Measurements from ENCODE around the gene NSDHL.

Gene NSDHL

DNA sequence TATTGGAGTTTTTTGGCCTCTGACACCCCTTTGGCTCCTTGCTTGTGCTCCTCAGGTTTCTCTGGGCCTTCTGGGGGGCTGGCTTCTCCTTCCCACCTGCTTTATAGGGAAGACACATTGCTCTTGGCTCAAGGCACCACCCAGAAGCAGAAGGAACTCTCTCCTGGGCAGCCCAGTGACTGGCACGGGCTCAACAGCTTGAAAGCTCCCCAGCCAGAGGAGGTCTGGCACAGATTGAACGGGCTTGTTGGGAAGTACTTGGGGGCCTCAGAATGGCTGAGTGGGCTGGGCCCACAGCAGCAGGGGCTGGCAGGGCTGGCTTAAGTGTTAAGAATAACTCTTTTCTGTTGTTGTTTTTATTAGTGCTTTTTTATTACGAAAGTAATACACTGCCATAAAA lies 55.9 kb downstream of the NSDHL start:
- TF ChIP-seq, protein P1, sequence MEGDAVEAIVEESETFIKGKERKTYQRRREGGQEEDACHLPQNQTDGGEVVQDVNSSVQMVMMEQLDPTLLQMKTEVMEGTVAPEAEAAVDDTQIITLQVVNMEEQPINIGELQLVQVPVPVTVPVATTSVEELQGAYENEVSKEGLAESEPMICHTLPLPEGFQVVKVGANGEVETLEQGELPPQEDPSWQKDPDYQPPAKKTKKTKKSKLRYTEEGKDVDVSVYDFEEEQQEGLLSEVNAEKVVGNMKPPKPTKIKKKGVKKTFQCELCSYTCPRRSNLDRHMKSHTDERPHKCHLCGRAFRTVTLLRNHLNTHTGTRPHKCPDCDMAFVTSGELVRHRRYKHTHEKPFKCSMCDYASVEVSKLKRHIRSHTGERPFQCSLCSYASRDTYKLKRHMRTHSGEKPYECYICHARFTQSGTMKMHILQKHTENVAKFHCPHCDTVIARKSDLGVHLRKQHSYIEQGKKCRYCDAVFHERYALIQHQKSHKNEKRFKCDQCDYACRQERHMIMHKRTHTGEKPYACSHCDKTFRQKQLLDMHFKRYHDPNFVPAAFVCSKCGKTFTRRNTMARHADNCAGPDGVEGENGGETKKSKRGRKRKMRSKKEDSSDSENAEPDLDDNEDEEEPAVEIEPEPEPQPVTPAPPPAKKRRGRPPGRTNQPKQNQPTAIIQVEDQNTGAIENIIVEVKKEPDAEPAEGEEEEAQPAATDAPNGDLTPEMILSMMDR (conservative IDR thresholded peaks at IDR 0.05; ENCODE audit: low read depth) = no peak
- ChIA-PET POLR2A (ENCODE audit: low non-redundant PET) (no interaction called here), CTCF (no interaction called here)
- H3K27ac ChIP-seq = no peak overlapping the region
- DNase-seq (ENCODE audit: low spot score) = no peak

DNA sequence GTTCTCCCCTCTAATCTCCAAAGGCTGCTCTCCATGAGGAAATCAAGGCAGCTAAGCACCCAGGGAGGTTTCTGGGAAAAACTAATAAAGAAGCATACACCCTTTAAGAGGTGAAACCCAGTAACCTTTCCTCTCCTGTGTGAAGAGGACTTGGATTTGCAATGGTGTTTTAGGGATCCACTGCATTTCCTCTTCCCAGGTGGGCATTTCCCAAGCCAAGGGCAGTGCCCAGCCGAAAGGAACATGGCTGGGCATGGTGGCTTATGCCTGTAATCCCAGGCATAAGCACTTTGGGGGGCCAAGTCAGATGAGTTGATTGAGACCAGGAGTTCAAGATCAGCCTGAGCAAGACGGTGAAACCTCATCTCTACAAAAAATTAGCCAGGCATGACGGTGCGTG lies 61.6 kb downstream of the NSDHL start:
- ChIA-PET CTCF (interaction anchor here (0.6 kb wide), 1 partner anchor 16 kb away, joined by 4 read pairs; no protein-coding TSS in a partner anchor), POLR2A (ENCODE audit: low non-redundant PET) (no interaction called here)
- TF ChIP-seq, protein P1 (conservative IDR thresholded peaks at IDR 0.05; ENCODE audit: low read depth) = no peak
- H3K27ac ChIP-seq = peak overlapping the region; percentile 83; the same call in 1 of the 2 replicates
- no peak for DNase-seq (ENCODE audit: low spot score)

DNA sequence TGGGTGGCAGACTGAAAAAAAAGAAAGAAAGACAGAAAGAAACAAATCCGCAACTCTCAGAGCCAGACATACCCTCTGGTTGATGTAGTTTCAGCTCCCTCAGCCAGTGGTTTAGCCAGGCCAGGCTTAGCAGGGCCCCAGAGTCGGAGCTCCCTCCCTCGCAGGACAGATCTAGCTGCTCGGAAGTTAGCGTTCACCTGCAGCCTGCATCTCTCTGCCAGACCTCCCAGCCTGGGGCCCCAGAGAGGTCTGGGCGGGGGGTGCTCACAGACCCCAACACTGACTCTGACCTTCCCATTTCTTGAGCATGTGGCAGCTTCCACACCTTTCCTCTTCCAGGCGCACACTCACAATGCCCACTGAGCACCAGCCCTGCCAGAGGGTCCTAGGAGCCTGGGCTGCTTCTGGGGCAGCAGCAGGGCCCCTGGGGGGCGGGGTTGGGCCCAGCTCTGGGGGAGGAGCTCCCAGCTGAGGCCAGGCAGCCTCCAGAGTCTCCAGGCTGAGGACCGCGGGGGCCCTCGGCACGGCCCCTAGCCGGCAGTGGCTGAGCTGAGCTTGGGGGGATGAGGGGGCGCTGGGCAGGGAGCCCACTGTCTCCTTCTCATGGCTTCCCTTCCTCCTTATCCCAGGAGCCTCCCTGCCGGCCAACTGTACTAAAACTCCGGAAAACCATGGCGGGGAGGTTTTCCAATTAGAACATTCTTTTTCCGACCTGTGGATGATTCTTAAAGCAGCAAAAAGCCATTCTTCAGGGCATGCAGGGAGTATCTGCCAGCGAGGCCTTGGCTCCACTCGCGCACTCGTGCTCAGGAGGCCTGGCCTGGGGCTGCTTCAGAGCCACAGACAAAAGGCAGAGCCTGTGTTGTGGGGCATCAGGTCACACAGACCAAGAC lies 62.4 kb downstream of the NSDHL start:
- H3K27ac ChIP-seq = peak overlapping the region; percentile 83
- POLR2A ChIA-PET (ENCODE audit: low non-redundant PET) = no interaction called here
- DNase-seq (ENCODE audit: low spot score) = no peak
- CTCF ChIA-PET = interaction anchor here (0.6 kb wide), 1 partner anchor 17 kb away, joined by 4 read pairs; no protein-coding TSS in a partner anchor
- TF ChIP-seq, protein P1 (conservative IDR thresholded peaks at IDR 0.05; ENCODE audit: low read depth) = no peak

- ChIA-PET CTCF (no interaction called here), POLR2A (ENCODE audit: low non-redundant PET) (no interaction called here)
- H3K27ac ChIP-seq = peak overlapping the region; percentile 83
- peak; percentile 40 for DNase-seq (ENCODE audit: low spot score)
- TF ChIP-seq, protein P1 (conservative IDR thresholded peaks at IDR 0.05; ENCODE audit: low read depth) = no peak
Observed at GRCh38 chrX:152893980-152894610, 63.2 kb downstream of the NSDHL start.

GRCh38 chrX:152895121-152895520 lies 64.3 kb downstream of the NSDHL start:
- no peak for DNase-seq (ENCODE audit: low spot score)
- POLR2A ChIA-PET (ENCODE audit: low non-redundant PET) = no interaction called here
- peak overlapping the region; percentile 83 for H3K27ac ChIP-seq
- TF ChIP-seq, protein P1 (conservative IDR thresholded peaks at IDR 0.05; ENCODE audit: low read depth) = no peak
- CTCF ChIA-PET = interaction anchor here (0.6 to 1.8 kb wide), 2 partner anchors 16 to 29 kb away, joined by 5 to 7 read pairs; no protein-coding TSS in a partner anchor

DNA sequence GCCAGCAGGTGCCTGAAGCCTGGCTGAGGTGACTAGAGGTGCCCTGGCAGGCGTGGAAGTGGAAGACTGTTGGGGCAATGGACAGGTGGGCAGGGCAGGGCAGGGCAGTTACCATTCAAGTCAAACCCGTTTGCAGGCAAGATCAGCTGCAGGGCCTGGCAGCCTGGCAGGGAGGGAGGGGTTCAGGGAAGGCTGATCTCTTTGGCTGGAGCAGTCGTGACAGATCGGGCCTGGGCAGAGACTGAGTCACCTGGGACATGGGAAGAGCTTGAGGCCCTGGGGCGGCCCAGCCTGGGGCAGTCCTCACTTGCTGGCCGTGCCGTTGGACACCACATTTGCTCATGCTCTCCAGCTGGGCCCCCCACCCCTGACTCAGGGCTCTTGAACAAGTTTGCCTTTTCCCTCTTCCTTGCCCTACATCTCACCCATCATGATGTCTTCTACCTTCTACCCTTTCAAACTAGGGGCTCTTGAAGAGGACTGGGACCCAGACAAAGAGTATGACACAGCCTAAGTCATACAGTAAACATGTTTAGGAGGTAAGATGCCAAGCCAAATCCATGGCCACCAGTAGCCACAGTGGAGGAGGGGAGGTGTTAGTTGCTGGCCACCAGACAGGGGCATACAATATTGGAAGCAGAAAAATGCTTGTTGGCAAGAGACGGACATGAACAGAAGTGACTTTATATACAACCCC lies 65.0 kb downstream of the NSDHL start:
- ChIA-PET POLR2A (ENCODE audit: low non-redundant PET) (no interaction called here), CTCF (interaction anchor here (0.6 to 1.8 kb wide), 4 partner anchors 17 to 28 kb away, joined by 3 to 7 read pairs (median 4); no protein-coding TSS in a partner anchor)
- peak overlapping the region; percentile 83 for H3K27ac ChIP-seq
- peak; percentile 63 for DNase-seq (ENCODE audit: low spot score)
- TF ChIP-seq, protein P1 (conservative IDR thresholded peaks at IDR 0.05; ENCODE audit: low read depth) = no peak

All from RWPE1 (cell line).